Immature natural killer cell (primary cell): ENCODE results near the gene CCDC159. TPM values are rescaled to one million over a fixed set of nuclear protein-coding genes. Genes with fewer than 3 reads are reported as not detected.
"Not testable (repeated sequence)": the region's sequence is repeated elsewhere in the genome, so short reads cannot be mapped to it uniquely, and the experiment has no call there.

Experiments
- DNase-seq, 3 donors: peaks; one replicate each; pipeline ENCODE4 v3.0.0; 2022; ENCODE audit warnings: mixed read lengths in 1 of 3
- H3K27ac Mint-ChIP-seq, 6 donors: one replicate each; pipeline ENCODE4 v1.8.0; 2020; ENCODE audit warnings: mixed read lengths in 6 of 6, mild to moderate bottlenecking in 5 of 6, inconsistent platforms in 4 of 6, moderate library complexity in 3 of 6
- H3K27me3 Mint-ChIP-seq, 3 donors: one replicate each; pipeline ENCODE4 v1.8.0; 2020 to 2021; ENCODE audit warnings: low read depth in 3 of 3, mild to moderate bottlenecking in 3 of 3, mixed read lengths in 3 of 3, moderate library complexity in 3 of 3, inconsistent platforms in 1 of 3
- H3K36me3 Mint-ChIP-seq, 3 donors: one replicate each; pipeline ENCODE4 v1.8.0; 2020; ENCODE audit warnings: mixed read lengths in 3 of 3, inconsistent platforms in 2 of 3, mild to moderate bottlenecking in 2 of 3
- H3K4me1 Mint-ChIP-seq, 2 donors: one replicate each; pipeline ENCODE4 v1.8.0; 2020; ENCODE audit warnings: inconsistent platforms in 2 of 2, mild to moderate bottlenecking in 2 of 2, mixed read lengths in 2 of 2, moderate library complexity in 1 of 2
- H3K4me3 Mint-ChIP-seq, 5 donors: one replicate each; pipeline ENCODE4 v1.8.0; 2020; ENCODE audit warnings: mild to moderate bottlenecking in 5 of 5, mixed read lengths in 5 of 5, inconsistent platforms in 3 of 5, moderate library complexity in 3 of 5
- H3K9me3 Mint-ChIP-seq, 6 donors: one replicate each; pipeline ENCODE4 v1.8.0; 2020; ENCODE audit warnings: mild to moderate bottlenecking in 6 of 6, mixed read lengths in 6 of 6, inconsistent platforms in 4 of 6, moderate library complexity in 3 of 6
- polyA plus RNA-seq, 3 donors: library from polyadenylated mRNA; unstranded; fragments of 300-500 nt; fragmentation: Illumina TruSeq; gene quantifications; one replicate each; pipeline ENCODE4 v1.2.3, GENCODE V29; 2021

Gene CCDC159
- polyA plus RNA-seq, 3 donors from 2014 or later = 26.5 to 32.4 (median 28.8) TPM

GRCh38 chr19:11345122-11345803, 1.1 kb upstream of the CCDC159 start:
- H3K4me1 Mint-ChIP-seq = peaks cover 28% of the 10 kb centered on the region in 2 donors
- peaks cover 8% of the 10 kb centered on the region in 3 donors for H3K27me3 Mint-ChIP-seq
- H3K9me3 Mint-ChIP-seq = peaks cover 0 to 6% (median 0%) of the 10 kb centered on the region in 6 donors
- peak overlapping the region; percentile 98 to 99 (median 98) for H3K4me3 Mint-ChIP-seq
- DNase-seq = no peak
- H3K27ac Mint-ChIP-seq = peak overlapping the region; percentile 91 to 98 (median 93)
- H3K36me3 Mint-ChIP-seq = peaks cover 7 to 9% (median 9%) of the 10 kb centered on the region in 3 donors

- peaks cover 28% of the 10 kb centered on the region in 2 donors for H3K4me1 Mint-ChIP-seq
- peak overlapping the region; percentile 11 to 98 (median 92) for H3K27ac Mint-ChIP-seq
- peaks cover 0 to 6% (median 0%) of the 10 kb centered on the region in 6 donors for H3K9me3 Mint-ChIP-seq
These were observed 1.3 kb downstream of the CCDC159 start for GRCh38 chr19:11347546-11348039.

GRCh38 chr19:11349171-11349570, 2.9 kb downstream of the CCDC159 start:
- peaks cover 6 to 8% (median 6%) of the 10 kb centered on the region in 3 donors for H3K27me3 Mint-ChIP-seq
- no peak overlapping the region for H3K4me3 Mint-ChIP-seq
- peaks cover 28 to 29% of the 10 kb centered on the region in 2 donors for H3K4me1 Mint-ChIP-seq
- peaks cover 0 to 6% (median 0%) of the 10 kb centered on the region in 6 donors for H3K9me3 Mint-ChIP-seq
- no peak for DNase-seq
- no peak overlapping the region for H3K27ac Mint-ChIP-seq
- peaks cover 7 to 9% (median 9%) of the 10 kb centered on the region in 3 donors for H3K36me3 Mint-ChIP-seq

More at GRCh38 chr19:11347546-11348039, 1.3 kb downstream of the CCDC159 start:
- Mint-ChIP-seq H3K27me3 (peaks cover 6 to 8% (median 6%) of the 10 kb centered on the region in 3 donors), H3K36me3 (peaks cover 7 to 9% (median 9%) of the 10 kb centered on the region in 3 donors), H3K4me3 (peak overlapping the region; percentile 98 to 99 (median 98))
- DNase-seq = no peak

GRCh38 chr19:11354102-11354501, 7.8 kb downstream of the CCDC159 start:
- not testable (repeated sequence) for H3K9me3 Mint-ChIP-seq, H3K27me3 Mint-ChIP-seq, DNase-seq, H3K36me3 Mint-ChIP-seq
- H3K4me1 Mint-ChIP-seq = peaks cover 17 to 18% of the 10 kb centered on the region in 2 donors
- H3K27ac Mint-ChIP-seq = peak overlapping the region in 4 of 6 donors; percentile 24 to 69 (median 42)
- H3K4me3 Mint-ChIP-seq = peak overlapping the region in 4 of 5 donors; percentile 20 to 54 (median 42)

- Mint-ChIP-seq H3K27ac (peak within 1 kb of the TSS; percentile 19 to 83 (median 72)), H3K4me1 (peaks cover 17 to 18% of the 10 kb centered on the region in 2 donors), H3K36me3 (no peaks in the 10 kb centered on the region), H3K27me3 (peaks cover 4 to 8% (median 5%) of the 10 kb centered on the region in 3 donors), H3K4me3 (peak within 1 kb of the TSS; percentile 76 to 90 (median 87)), H3K9me3 (no peaks in the 10 kb centered on the region)
- peak; percentile 86 to 88 (median 88) for DNase-seq
These were observed 9.1 kb downstream of the CCDC159 start, which contains the start of gene PLPPR2 for GRCh38 chr19:11355160-11356073. Gene PLPPR2, plus strand, starts transcription at chr19:11355432. Its CDS starts 2,242 bp downstream, at chr19:11357674.

- no peaks in the 10 kb centered on the region for H3K9me3 Mint-ChIP-seq
These were observed 9.7 kb downstream of the CCDC159 start for GRCh38 chr19:11356074-11356397.

GRCh38 chr19:11356676-11357550, 10.6 kb downstream of the CCDC159 start:
- Mint-ChIP-seq H3K9me3 (no peaks in the 10 kb centered on the region), H3K4me1 (peaks cover 17 to 18% of the 10 kb centered on the region in 2 donors), H3K27ac (peak overlapping the region in 2 of 6 donors; percentile 76 to 83), H3K27me3 (peaks cover 4 to 10% (median 5%) of the 10 kb centered on the region in 3 donors), H3K4me3 (peak overlapping the region in 4 of 5 donors; percentile 76 to 87 (median 86)), H3K36me3 (no peaks in the 10 kb centered on the region)
- no peak for DNase-seq

More at GRCh38 chr19:11356074-11356397, 9.7 kb downstream of the CCDC159 start:
- no peak for DNase-seq
- peaks cover 4 to 8% (median 5%) of the 10 kb centered on the region in 3 donors for H3K27me3 Mint-ChIP-seq
- H3K36me3 Mint-ChIP-seq = no peaks in the 10 kb centered on the region
- peaks cover 17 to 18% of the 10 kb centered on the region in 2 donors for H3K4me1 Mint-ChIP-seq
- peak overlapping the region in 5 of 6 donors; percentile 49 to 83 (median 76) for H3K27ac Mint-ChIP-seq
- H3K4me3 Mint-ChIP-seq = peak overlapping the region; percentile 76 to 90 (median 87)

- Mint-ChIP-seq H3K27ac (no peak overlapping the region), H3K27me3 (peaks cover 4 to 10% (median 5%) of the 10 kb centered on the region in 3 donors), H3K36me3 (no peaks in the 10 kb centered on the region), H3K4me3 (no peak overlapping the region), H3K9me3 (no peaks in the 10 kb centered on the region), H3K4me1 (peaks cover 14 to 16% of the 10 kb centered on the region in 2 donors)
- DNase-seq = no peak
These were observed 13.1 kb downstream of the CCDC159 start for GRCh38 chr19:11359421-11359820.

- DNase-seq = no peak
These were observed 14.9 kb downstream of the CCDC159 start for GRCh38 chr19:11361037-11361770.

GRCh38 chr19:11361771-11362731, 15.7 kb downstream of the CCDC159 start:
- DNase-seq = no peak
- no peaks in the 10 kb centered on the region for H3K4me1 Mint-ChIP-seq
- no peaks in the 10 kb centered on the region for H3K9me3 Mint-ChIP-seq
- H3K27ac Mint-ChIP-seq = peak overlapping the region in 1 of 6 donors; percentile 46
- peaks cover 0 to 2% (median 0%) of the 10 kb centered on the region in 3 donors for H3K27me3 Mint-ChIP-seq
- no peaks in the 10 kb centered on the region for H3K36me3 Mint-ChIP-seq
- no peak overlapping the region for H3K4me3 Mint-ChIP-seq

More at GRCh38 chr19:11361037-11361770, 14.9 kb downstream of the CCDC159 start:
- peaks cover 0 to 4% (median 2%) of the 10 kb centered on the region in 3 donors for H3K27me3 Mint-ChIP-seq
- H3K27ac Mint-ChIP-seq = no peak overlapping the region
- no peaks in the 10 kb centered on the region for H3K9me3 Mint-ChIP-seq
- peaks cover 4 to 6% of the 10 kb centered on the region in 2 donors for H3K4me1 Mint-ChIP-seq
- H3K4me3 Mint-ChIP-seq = no peak overlapping the region
- H3K36me3 Mint-ChIP-seq = no peaks in the 10 kb centered on the region

- H3K4me3 Mint-ChIP-seq = no peak overlapping the region
- peaks cover 0 to 3% (median 0%) of the 10 kb centered on the region in 3 donors for H3K36me3 Mint-ChIP-seq
- H3K9me3 Mint-ChIP-seq = no peaks in the 10 kb centered on the region
These were observed 17.6 kb downstream of the CCDC159 start for GRCh38 chr19:11363881-11364280.

More at GRCh38 chr19:11363881-11364280, 17.6 kb downstream of the CCDC159 start:
- DNase-seq = no peak
- Mint-ChIP-seq H3K27me3 (peaks cover 0 to 4% (median 2%) of the 10 kb centered on the region in 3 donors), H3K27ac (no peak overlapping the region), H3K4me1 (no peaks in the 10 kb centered on the region)
